Endodermal cell (in vitro differentiated cells): Measurements from ENCODE around the gene RNF150. TPM values are rescaled to one million over a fixed set of nuclear protein-coding genes. Genes with fewer than 3 reads are reported as not detected.

Source experiments
- DNase-seq: peaks from one replicate; pipeline ENCODE4 v3.0.0-alpha.2; 2017
- H3K27ac ChIP-seq: 2 replicates; pipeline ENCODE4 v1.5.1; 2013; ENCODE audit warnings: mild to moderate bottlenecking, low read depth, low read length, moderate library complexity
- H3K27me3 ChIP-seq: 2 replicates; pipeline ENCODE4 v1.6.1; 2013; ENCODE audit warnings: mild to moderate bottlenecking, low read length, moderate library complexity; ENCODE audit not compliant: insufficient read depth, control insufficient read depth, poor library complexity, severe bottlenecking
- H3K36me3 ChIP-seq: 2 replicates; pipeline ENCODE4 v1.7.0; 2013; ENCODE audit warnings: mild to moderate bottlenecking, low read length, moderate library complexity; ENCODE audit not compliant: control insufficient read depth, insufficient read depth
- H3K4me1 ChIP-seq: one replicate; pipeline ENCODE4 v1.7.0; 2013; ENCODE audit warnings: low read length; ENCODE audit not compliant: control insufficient read depth, insufficient read depth
- H3K4me3 ChIP-seq: 2 replicates; pipeline ENCODE4 v1.5.1; 2013; ENCODE audit warnings: mild to moderate bottlenecking, low read length, moderate library complexity
- H3K9ac ChIP-seq: 2 replicates; pipeline ENCODE4 v1.6.1; 2013; ENCODE audit warnings: mild to moderate bottlenecking, low read length, moderate library complexity; ENCODE audit not compliant: poor library complexity, severe bottlenecking; ENCODE audit errors: extremely low read depth
- H3K9me3 ChIP-seq: 2 replicates; pipeline ENCODE4 v1.6.1; 2013; ENCODE audit warnings: mild to moderate bottlenecking, low read length, moderate library complexity; ENCODE audit not compliant: control insufficient read depth
- H3K27ac Mint-ChIP-seq: 2 replicates; pipeline ENCODE4 v1.8.0; 2020; ENCODE audit warnings: mixed read lengths
- H3K27me3 Mint-ChIP-seq: 2 replicates; pipeline ENCODE4 v1.8.0; 2021; ENCODE audit warnings: mild to moderate bottlenecking, mixed read lengths; ENCODE audit not compliant: insufficient read depth
- H3K36me3 Mint-ChIP-seq: 2 replicates; pipeline ENCODE4 v1.8.0; 2020; ENCODE audit warnings: low read depth, mixed read lengths
- H3K4me1 Mint-ChIP-seq: 2 replicates; pipeline ENCODE4 v1.8.0; 2020; ENCODE audit warnings: mixed read lengths
- H3K4me3 Mint-ChIP-seq: 2 replicates; pipeline ENCODE4 v1.8.0; 2020; ENCODE audit warnings: mild to moderate bottlenecking, moderate library complexity, mixed read lengths
- H3K9me3 Mint-ChIP-seq: 2 replicates; pipeline ENCODE4 v1.8.0; 2020; ENCODE audit warnings: mild to moderate bottlenecking, mixed read lengths
- WGBS, 2 experiments: methylation state at CpG; one replicate each; pipeline versions ENCODE4 v1.1.5 to v1.1.7; 2013; ENCODE audit warnings: missing lambda C conversion rate in 2 of 2, mixed read lengths in 1 of 2; ENCODE audit not compliant: insufficient coverage in 1 of 2, insufficient read length in 1 of 2; 5-methylcytosine and 5-hydroxymethylcytosine counted together
- total RNA-seq, 2 donors: library from RNA; stranded (reverse); fragmentation: NEBNext Ultra II Directional in 1 of 2; extraction: Animal tissue kit (Norgen Biotek cat#: 25700) in 1 of 2; gene quantifications; 2 replicates in 1 of 2; 3 replicates in 1 of 2; pipeline ENCODE4 v1.2.1, GENCODE V29; 2021
- TF ChIP-seq, protein P1 (sequence below): fragments of 200-600 bp; sonication (generic); conservative IDR thresholded peaks from 2 replicates; pipeline ENCODE4 v1.5.0; 2021; ENCODE audit warnings: antibody characterized with exemption, mild to moderate bottlenecking

The RNF150 gene
- total RNA-seq, 2 donors from 2014 or later: 8.2 to 10.4 TPM

DNA sequence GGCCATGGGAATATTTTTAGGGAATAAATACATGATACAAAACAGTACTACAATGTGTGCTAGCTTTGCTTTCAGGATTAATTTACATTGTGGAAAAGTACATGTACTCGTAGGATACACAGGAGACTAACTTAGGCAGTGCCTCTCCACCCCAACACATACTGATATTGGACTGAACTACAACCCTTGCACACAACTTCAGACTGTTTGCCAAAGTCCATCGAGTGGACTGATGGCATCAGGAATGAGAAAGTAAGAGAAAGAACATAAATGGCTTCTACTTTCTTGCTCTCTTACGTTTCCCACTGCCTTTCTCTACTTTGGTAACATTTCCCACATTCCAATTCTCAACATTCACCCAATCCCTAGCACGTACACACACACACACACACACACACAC, 130.1 kb downstream of the RNF150 start:
- no peak overlapping the region for H3K27ac ChIP-seq
- Mint-ChIP-seq H3K27me3 (no peaks in the 10 kb centered on the region), H3K4me3 (no peak overlapping the region), H3K9me3 (no peaks in the 10 kb centered on the region), H3K27ac (no peak overlapping the region), H3K4me1 (peaks cover 7% of the 10 kb centered on the region), H3K36me3 (no peaks in the 10 kb centered on the region)
- no peaks in the 10 kb centered on the region for H3K27me3 ChIP-seq
- TF ChIP-seq, protein P1, sequence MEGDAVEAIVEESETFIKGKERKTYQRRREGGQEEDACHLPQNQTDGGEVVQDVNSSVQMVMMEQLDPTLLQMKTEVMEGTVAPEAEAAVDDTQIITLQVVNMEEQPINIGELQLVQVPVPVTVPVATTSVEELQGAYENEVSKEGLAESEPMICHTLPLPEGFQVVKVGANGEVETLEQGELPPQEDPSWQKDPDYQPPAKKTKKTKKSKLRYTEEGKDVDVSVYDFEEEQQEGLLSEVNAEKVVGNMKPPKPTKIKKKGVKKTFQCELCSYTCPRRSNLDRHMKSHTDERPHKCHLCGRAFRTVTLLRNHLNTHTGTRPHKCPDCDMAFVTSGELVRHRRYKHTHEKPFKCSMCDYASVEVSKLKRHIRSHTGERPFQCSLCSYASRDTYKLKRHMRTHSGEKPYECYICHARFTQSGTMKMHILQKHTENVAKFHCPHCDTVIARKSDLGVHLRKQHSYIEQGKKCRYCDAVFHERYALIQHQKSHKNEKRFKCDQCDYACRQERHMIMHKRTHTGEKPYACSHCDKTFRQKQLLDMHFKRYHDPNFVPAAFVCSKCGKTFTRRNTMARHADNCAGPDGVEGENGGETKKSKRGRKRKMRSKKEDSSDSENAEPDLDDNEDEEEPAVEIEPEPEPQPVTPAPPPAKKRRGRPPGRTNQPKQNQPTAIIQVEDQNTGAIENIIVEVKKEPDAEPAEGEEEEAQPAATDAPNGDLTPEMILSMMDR: no peak
- no peaks in the 10 kb centered on the region for H3K9me3 ChIP-seq
- H3K4me3 ChIP-seq: no peak overlapping the region
- no peaks in the 10 kb centered on the region for H3K36me3 ChIP-seq
- H3K9ac ChIP-seq: no peak overlapping the region
- H3K4me1 ChIP-seq: no peaks in the 10 kb centered on the region
- no peak for DNase-seq
- 90 to 100% methylated on average over 1 to 4 of the region's 4 CpGs for WGBS, 2 experiments

DNA sequence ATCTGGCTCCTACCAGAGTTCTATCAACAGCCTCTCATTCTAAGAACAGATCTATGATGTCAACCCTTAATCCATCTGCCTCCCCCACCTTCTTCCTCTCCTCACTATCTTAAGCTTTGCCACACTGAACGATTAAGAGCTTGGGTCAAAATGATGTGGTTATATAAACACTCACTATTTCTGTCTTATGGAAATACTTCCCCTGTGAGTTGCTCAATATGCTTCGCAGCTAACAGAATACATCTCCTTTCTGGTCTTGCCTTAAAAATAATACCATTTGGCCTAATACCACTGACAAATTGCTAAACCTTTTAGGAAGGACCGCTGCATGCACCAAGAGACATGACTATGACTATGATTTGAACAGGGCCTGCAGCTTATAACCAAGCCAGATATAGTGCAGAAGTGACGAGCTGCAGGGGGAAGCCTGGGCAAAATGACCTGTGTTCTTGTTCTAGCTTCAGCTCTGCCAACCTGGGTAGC, 130.9 kb downstream of the RNF150 start:
- H3K9ac ChIP-seq: no peak overlapping the region
- Mint-ChIP-seq H3K36me3 (no peaks in the 10 kb centered on the region), H3K4me1 (peaks cover 7% of the 10 kb centered on the region), H3K4me3 (no peak overlapping the region), H3K27me3 (no peaks in the 10 kb centered on the region), H3K9me3 (no peaks in the 10 kb centered on the region), H3K27ac (no peak overlapping the region)
- H3K27me3 ChIP-seq: no peaks in the 10 kb centered on the region
- no peaks in the 10 kb centered on the region for H3K36me3 ChIP-seq
- no peak for DNase-seq
- TF ChIP-seq, protein P1: no peak
- no peak overlapping the region for H3K4me3 ChIP-seq
- WGBS, 2 experiments: 83 to 97% methylated on average over 2 to 4 of the region's 4 CpGs
- H3K27ac ChIP-seq: no peak overlapping the region
- no peaks in the 10 kb centered on the region for H3K9me3 ChIP-seq
- no peaks in the 10 kb centered on the region for H3K4me1 ChIP-seq

DNA sequence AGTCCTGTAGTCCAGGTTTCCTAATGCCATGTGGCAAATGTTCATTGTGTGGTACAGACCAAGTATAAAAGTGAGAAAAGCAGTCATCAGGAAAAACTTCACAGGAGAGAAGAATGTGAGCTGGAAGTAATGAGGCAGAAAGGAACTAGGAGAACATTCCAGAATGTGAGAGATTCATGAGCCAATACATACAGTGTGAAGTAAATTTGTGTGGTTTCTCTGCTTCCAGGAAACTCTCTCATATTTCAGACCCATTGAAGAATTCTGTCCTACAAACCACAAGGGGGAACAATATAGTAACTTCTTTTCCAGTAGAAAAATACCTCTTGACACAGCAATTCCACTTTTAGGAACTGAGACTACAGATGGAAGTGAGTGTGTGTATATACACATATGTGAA, 136.5 kb downstream of the RNF150 start:
- Mint-ChIP-seq H3K4me3 (no peak overlapping the region), H3K9me3 (no peaks in the 10 kb centered on the region), H3K36me3 (no peaks in the 10 kb centered on the region), H3K4me1 (no peaks in the 10 kb centered on the region), H3K27ac (no peak overlapping the region), H3K27me3 (no peaks in the 10 kb centered on the region)
- DNase-seq: no peak
- Histone ChIP-seq H3K9me3 (no peaks in the 10 kb centered on the region), H3K4me3 (no peak overlapping the region), H3K9ac (no peak overlapping the region), H3K27me3 (no peaks in the 10 kb centered on the region), H3K27ac (no peak overlapping the region), H3K4me1 (no peaks in the 10 kb centered on the region), H3K36me3 (no peaks in the 10 kb centered on the region)
- TF ChIP-seq, protein P1: no peak
